IMR-90 (cell line): ENCODE results near the gene XRN2. TPM values are rescaled to one million over a fixed set of nuclear protein-coding genes. Genes with fewer than 3 reads are reported as not detected.

ENCODE experiments used
- ATAC-seq: fragments of 200-7000 bp; cut with Tn5 transposase; 2 replicates; pipeline ENCODE4 v1.9.1; 2020; ENCODE audit warnings: low read depth, mild to moderate bottlenecking, moderate library complexity
- BruUV-seq: library from RNA; stranded (reverse); fragments of 400-500 nt; replicated peaks from 2 replicates; lab custom pipeline; 2021; lab: Mats Ljungman, UMichigan
- CTCF ChIA-PET: fragments of 300-600 bp; formaldehyde crosslinking; extraction: SDS; loops from one replicate; lab custom pipeline; 2021; ENCODE audit warnings: antibody characterized with exemption; lab: Yijun Ruan, JAX
- POLR2A ChIA-PET: fragments of 300-600 bp; sonication (Branson Sonifier 250); formaldehyde crosslinking; loops from one replicate; lab custom pipeline; 2022; ENCODE audit warnings: antibody characterized with exemption; ENCODE audit not compliant: unreplicated experiment; lab: Charles Lee
- DNase-seq: peaks from one replicate; pipeline ENCODE4 v3.0.0; 2013
- H2AFZ ChIP-seq: replicated peaks from 2 replicates; pipeline ENCODE3; 2013; ENCODE audit warnings: low read length, mild to moderate bottlenecking; ENCODE audit not compliant: poor library complexity
- H2AK5ac ChIP-seq: 2 replicates; pipeline ENCODE4 v1.6.1; 2013; ENCODE audit warnings: low read depth, low read length, inconsistent platforms
- H2AK9ac ChIP-seq: replicated peaks from 2 replicates; pipeline ENCODE3; 2013; ENCODE audit warnings: mild to moderate bottlenecking, low read depth, low read length, moderate library complexity; ENCODE audit not compliant: poor library complexity
- H2BK120ac ChIP-seq: 2 replicates; pipeline ENCODE4 v1.6.1; 2013; ENCODE audit warnings: low read depth, low read length, inconsistent platforms
- H2BK15ac ChIP-seq: 3 replicates; pipeline ENCODE4 v1.6.1; 2013; ENCODE audit warnings: low read depth, low read length, inconsistent platforms
- H2BK20ac ChIP-seq: 2 replicates; pipeline ENCODE4 v1.6.1; 2013; ENCODE audit warnings: low read depth, mild to moderate bottlenecking, inconsistent platforms, low read length, moderate library complexity
- H2BK5ac ChIP-seq: 2 replicates; pipeline ENCODE4 v1.6.1; 2013; ENCODE audit warnings: mild to moderate bottlenecking, low read depth, low read length, inconsistent platforms; ENCODE audit not compliant: poor library complexity, severe bottlenecking
- H3K14ac ChIP-seq: replicated peaks from 2 replicates; pipeline ENCODE4 v1.6.1; 2013; ENCODE audit warnings: low read depth, low read length, inconsistent platforms
- H3K18ac ChIP-seq: 2 replicates; pipeline ENCODE4 v1.6.1; 2013; ENCODE audit warnings: low read depth, low read length, control low read depth
- H3K23ac ChIP-seq: 2 replicates; pipeline ENCODE4 v1.6.1; 2013; ENCODE audit warnings: low read depth, low read length, inconsistent platforms
- H3K27ac ChIP-seq: 2 replicates; pipeline ENCODE4 v1.5.1; 2013; ENCODE audit warnings: mild to moderate bottlenecking, control low read depth, low read length; ENCODE audit not compliant: insufficient read depth
- H3K27me3 ChIP-seq: 2 replicates; pipeline ENCODE4 v1.6.1; 2013; ENCODE audit warnings: low read length; ENCODE audit not compliant: control insufficient read depth, insufficient read depth
- H3K36me3 ChIP-seq: 2 replicates; pipeline ENCODE4 v1.6.1; 2013; ENCODE audit warnings: low read length, mixed read lengths; ENCODE audit not compliant: control insufficient read depth, insufficient read depth
- H3K4ac ChIP-seq: 2 replicates; pipeline ENCODE4 v1.6.1; 2013; ENCODE audit warnings: low read depth, low read length, inconsistent platforms
- H3K4me1 ChIP-seq: 2 replicates; pipeline ENCODE4 v1.6.1; 2013; ENCODE audit warnings: low read length, mixed read lengths; ENCODE audit not compliant: control insufficient read depth, insufficient read depth
- H3K4me2 ChIP-seq: 2 replicates; pipeline ENCODE4 v1.6.1; 2013; ENCODE audit warnings: low read depth, mild to moderate bottlenecking, control low read depth, low read length, moderate library complexity
- H3K4me3 ChIP-seq: 2 replicates; pipeline ENCODE4 v1.5.1; 2013; ENCODE audit warnings: low read depth, mild to moderate bottlenecking, control low read depth, low read length, moderate library complexity; ENCODE audit not compliant: insufficient read depth
- H3K56ac ChIP-seq: 2 replicates; pipeline ENCODE4 v1.6.1; 2013; ENCODE audit warnings: low read length, inconsistent platforms; ENCODE audit not compliant: insufficient read depth; ENCODE audit errors: extremely low read depth
- H3K79me1 ChIP-seq, 2 experiments: 2 replicates each; pipeline ENCODE4 v1.6.1; 2013; ENCODE audit warnings: low read length in 2 of 2, inconsistent platforms in 1 of 2, low read depth in 1 of 2
- H3K9ac ChIP-seq: 2 replicates; pipeline ENCODE4 v1.6.1; 2013; ENCODE audit warnings: low read depth, low read length, control low read depth
- H3K9me1 ChIP-seq: 2 replicates; pipeline ENCODE4 v1.6.1; 2013; ENCODE audit warnings: low read length, inconsistent platforms; ENCODE audit not compliant: insufficient read depth
- H3K9me3 ChIP-seq: 2 replicates; pipeline ENCODE4 v1.6.1; 2013; ENCODE audit warnings: low read length; ENCODE audit not compliant: control insufficient read depth, insufficient read depth
- H4K20me1 ChIP-seq: 2 replicates; pipeline ENCODE4 v1.6.1; 2013; ENCODE audit warnings: low read length, inconsistent platforms; ENCODE audit not compliant: insufficient read depth
- H4K5ac ChIP-seq: 2 replicates; pipeline ENCODE4 v1.6.1; 2013; ENCODE audit warnings: mild to moderate bottlenecking, low read depth, low read length, control low read depth
- H4K8ac ChIP-seq, 2 experiments: 2 replicates each; pipeline ENCODE4 v1.6.1; 2013; ENCODE audit warnings: low read depth in 2 of 2, low read length in 2 of 2, control low read depth in 1 of 2, inconsistent platforms in 1 of 2
- H4K91ac ChIP-seq: 2 replicates; pipeline ENCODE4 v1.6.1; 2013; ENCODE audit warnings: low read depth, low read length, inconsistent platforms; ENCODE audit not compliant: insufficient read depth
- BHLHE40 ChIP-seq: fragments of 150-350 bp; IDR thresholded peaks from 2 replicates; pipeline ENCODE4 v1.6.1; 2016; ENCODE audit warnings: mild to moderate bottlenecking, low read depth, low read length
- CEBPB ChIP-seq: IDR thresholded peaks from 2 replicates; pipeline ENCODE4 v1.6.1; 2012; ENCODE audit warnings: low read depth, low read length, improper control_type of control experiment
- CHD1 ChIP-seq: IDR thresholded peaks from 2 replicates; pipeline ENCODE4 v1.6.1; 2012; ENCODE audit warnings: low read depth, low read length, improper control_type of control experiment
- FOS ChIP-seq: fragments of 150-350 bp; IDR thresholded peaks from 2 replicates; pipeline ENCODE4 v1.6.1; 2016; ENCODE audit warnings: low read depth, low read length
- MAFK ChIP-seq: IDR thresholded peaks from 2 replicates; pipeline ENCODE4 v1.6.1; 2012; ENCODE audit warnings: low read depth, low read length, improper control_type of control experiment
- MAZ ChIP-seq: IDR thresholded peaks from 2 replicates; pipeline ENCODE4 v1.6.1; 2012; ENCODE audit warnings: low read depth, mild to moderate bottlenecking, low read length, improper control_type of control experiment, moderate library complexity, borderline replicate concordance
- MXI1 ChIP-seq: IDR thresholded peaks from 2 replicates; pipeline ENCODE4 v1.6.1; 2012; ENCODE audit warnings: low read depth, mild to moderate bottlenecking, low read length, moderate library complexity, borderline replicate concordance
- NFE2L2 ChIP-seq: fragments of 150-350 bp; IDR thresholded peaks from 2 replicates; pipeline ENCODE4 v1.6.1; 2016; ENCODE audit warnings: low read depth, mild to moderate bottlenecking, low read length
- POLR2A ChIP-seq: IDR thresholded peaks from 2 replicates; pipeline ENCODE4 v1.6.1; 2012; ENCODE audit warnings: mild to moderate bottlenecking, low read depth, low read length
- RAD21 ChIP-seq: IDR thresholded peaks from 2 replicates; pipeline ENCODE4 v1.6.1; 2012; ENCODE audit warnings: low read length, improper control_type of control experiment
- RCOR1 ChIP-seq: IDR thresholded peaks from 2 replicates; pipeline ENCODE4 v1.6.1; 2012; ENCODE audit warnings: mild to moderate bottlenecking, low read length, improper control_type of control experiment; ENCODE audit not compliant: insufficient replicate concordance
- RFX5 ChIP-seq: IDR thresholded peaks from 2 replicates; pipeline ENCODE4 v1.8.0; 2012; ENCODE audit warnings: low read depth, mild to moderate bottlenecking, low read length, moderate library complexity
- SMC3 ChIP-seq: fragments of 150-350 bp; IDR thresholded peaks from 2 replicates; pipeline ENCODE4 v1.6.1; 2016; ENCODE audit warnings: low read depth, mild to moderate bottlenecking, antibody characterized with exemption, low read length, moderate library complexity
- WGBS, 2 experiments: methylation state at CpG; one replicate each; pipeline versions ENCODE4 v1.1.5 to v1.1.7; 2013; ENCODE audit warnings: missing lambda C conversion rate in 2 of 2; ENCODE audit not compliant: insufficient read length in 1 of 2; ENCODE audit errors: extremely low coverage in 2 of 2; 5-methylcytosine and 5-hydroxymethylcytosine counted together
- dilution Hi-C: fragments of 300-500 bp; cut with HindIII; formaldehyde crosslinking; loops from one replicate; pipeline ENCODE4 v1.14.3; 2018; ENCODE audit warnings: low sequenced_read_pairs; ENCODE audit not compliant: unreplicated experiment
- in situ Hi-C: fragments of 300-500 bp; cut with MboI; formaldehyde crosslinking; loops from 3 replicates; pipeline ENCODE4 v1.14.3; 2019; ENCODE audit warnings: low sequenced_read_pairs, inconsistent platforms, mixed read lengths
- intact Hi-C: fragments of 100-400 bp; cut with micrococcal nuclease; formaldehyde crosslinking; loops from 2 replicates; pipeline ENCODE4 v1.10.0; 2022
- polyA plus RNA-seq, 3 experiments: library from polyadenylated mRNA; depleted of rRNA; stranded (reverse); fragments of >200 nt; gene quantifications; 2 replicates each; pipeline ENCODE4 v1.2.3, GENCODE V29; 2012; ENCODE audit warnings: low replicate concordance in 1 of 3
- total RNA-seq: library from RNA; depleted of rRNA; stranded (reverse); fragments of >200 nt; gene quantifications from 2 replicates; pipeline ENCODE4 v1.2.3, GENCODE V29; 2012
- TF ChIP-seq, protein P1 (sequence below): conservative IDR thresholded peaks from 2 replicates; pipeline ENCODE4 v1.5.1; 2012; ENCODE audit warnings: mild to moderate bottlenecking, low read depth, low read length, improper control_type of control experiment
- TF ChIP-seq, protein P2 (sequence below): fragments of 150-350 bp; IDR thresholded peaks from 2 replicates; pipeline ENCODE4 v1.6.1; 2016; ENCODE audit warnings: low read depth, mild to moderate bottlenecking, low read length, moderate library complexity, borderline replicate concordance
- TF ChIP-seq, protein P3 (sequence below): fragments of 150-350 bp; IDR thresholded peaks from 2 replicates; pipeline ENCODE4 v1.6.1; 2017; ENCODE audit warnings: mild to moderate bottlenecking, antibody characterized with exemption, low read length, low read depth

The XRN2 gene
- total and polyA plus RNA-seq, 2 of the 4 experiments (the other 2 are of a cell fraction) = 58.1 to 70.8 TPM

DNA sequence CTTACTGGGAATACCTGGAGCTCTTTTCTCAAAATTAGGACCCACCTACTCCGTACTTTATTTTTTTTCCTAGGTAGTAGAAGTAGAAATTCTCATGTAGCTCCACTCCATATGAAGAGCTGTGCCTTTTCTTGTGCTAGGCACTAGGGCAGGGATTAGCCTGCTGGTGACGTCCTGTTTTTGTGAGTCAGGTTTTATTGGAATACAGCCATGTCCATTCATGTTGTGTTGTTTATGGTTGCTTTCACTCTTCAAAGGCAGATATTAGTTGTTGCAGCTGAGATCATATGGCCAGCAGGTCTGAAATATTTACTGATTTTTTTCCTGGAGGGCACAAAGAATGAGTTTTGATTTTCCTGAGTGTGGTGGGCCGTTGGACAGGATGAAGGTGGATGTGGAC lies 20.5 kb downstream of the XRN2 start:
- CTCF ChIA-PET = no interaction called here
- intact Hi-C loops = no loop called here

More for the DNA sequence above, 20.5 kb downstream of the XRN2 start:
- peak overlapping the region; percentile 41 for H2BK5ac ChIP-seq
- peaks cover 7% of the 10 kb centered on the region for H3K4me1 ChIP-seq
- peaks cover 18% of the 10 kb centered on the region for H3K9me1 ChIP-seq
- H2BK120ac ChIP-seq = no peak overlapping the region
- no peak overlapping the region for H2AK5ac ChIP-seq
- WGBS, 2 experiments = no CpG with 5 or more reads among the region's 3 CpGs
- no peak overlapping the region for H3K23ac ChIP-seq
- no peak overlapping the region for H2BK20ac ChIP-seq
- H3K36me3 ChIP-seq = peaks cover 3% of the 10 kb centered on the region; the same call in 1 of the 2 replicates
- peak overlapping the region; percentile 61; the same call in 1 of the 2 replicates for H3K4me2 ChIP-seq
- H3K4ac ChIP-seq = no peak overlapping the region
- no peak for TF ChIP-seq CEBPB
- no peak for TF ChIP-seq MAFK
- TF ChIP-seq, protein P1, sequence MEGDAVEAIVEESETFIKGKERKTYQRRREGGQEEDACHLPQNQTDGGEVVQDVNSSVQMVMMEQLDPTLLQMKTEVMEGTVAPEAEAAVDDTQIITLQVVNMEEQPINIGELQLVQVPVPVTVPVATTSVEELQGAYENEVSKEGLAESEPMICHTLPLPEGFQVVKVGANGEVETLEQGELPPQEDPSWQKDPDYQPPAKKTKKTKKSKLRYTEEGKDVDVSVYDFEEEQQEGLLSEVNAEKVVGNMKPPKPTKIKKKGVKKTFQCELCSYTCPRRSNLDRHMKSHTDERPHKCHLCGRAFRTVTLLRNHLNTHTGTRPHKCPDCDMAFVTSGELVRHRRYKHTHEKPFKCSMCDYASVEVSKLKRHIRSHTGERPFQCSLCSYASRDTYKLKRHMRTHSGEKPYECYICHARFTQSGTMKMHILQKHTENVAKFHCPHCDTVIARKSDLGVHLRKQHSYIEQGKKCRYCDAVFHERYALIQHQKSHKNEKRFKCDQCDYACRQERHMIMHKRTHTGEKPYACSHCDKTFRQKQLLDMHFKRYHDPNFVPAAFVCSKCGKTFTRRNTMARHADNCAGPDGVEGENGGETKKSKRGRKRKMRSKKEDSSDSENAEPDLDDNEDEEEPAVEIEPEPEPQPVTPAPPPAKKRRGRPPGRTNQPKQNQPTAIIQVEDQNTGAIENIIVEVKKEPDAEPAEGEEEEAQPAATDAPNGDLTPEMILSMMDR = no peak
- TF ChIP-seq MAZ = no peak
- TF ChIP-seq, protein P2, sequence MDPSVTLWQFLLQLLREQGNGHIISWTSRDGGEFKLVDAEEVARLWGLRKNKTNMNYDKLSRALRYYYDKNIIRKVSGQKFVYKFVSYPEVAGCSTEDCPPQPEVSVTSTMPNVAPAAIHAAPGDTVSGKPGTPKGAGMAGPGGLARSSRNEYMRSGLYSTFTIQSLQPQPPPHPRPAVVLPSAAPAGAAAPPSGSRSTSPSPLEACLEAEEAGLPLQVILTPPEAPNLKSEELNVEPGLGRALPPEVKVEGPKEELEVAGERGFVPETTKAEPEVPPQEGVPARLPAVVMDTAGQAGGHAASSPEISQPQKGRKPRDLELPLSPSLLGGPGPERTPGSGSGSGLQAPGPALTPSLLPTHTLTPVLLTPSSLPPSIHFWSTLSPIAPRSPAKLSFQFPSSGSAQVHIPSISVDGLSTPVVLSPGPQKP = no peak
- no peak for TF ChIP-seq NFE2L2
- TF ChIP-seq SMC3 = no peak
- no peak for TF ChIP-seq RAD21
- no peak for TF ChIP-seq MXI1
- TF ChIP-seq, protein P3, sequence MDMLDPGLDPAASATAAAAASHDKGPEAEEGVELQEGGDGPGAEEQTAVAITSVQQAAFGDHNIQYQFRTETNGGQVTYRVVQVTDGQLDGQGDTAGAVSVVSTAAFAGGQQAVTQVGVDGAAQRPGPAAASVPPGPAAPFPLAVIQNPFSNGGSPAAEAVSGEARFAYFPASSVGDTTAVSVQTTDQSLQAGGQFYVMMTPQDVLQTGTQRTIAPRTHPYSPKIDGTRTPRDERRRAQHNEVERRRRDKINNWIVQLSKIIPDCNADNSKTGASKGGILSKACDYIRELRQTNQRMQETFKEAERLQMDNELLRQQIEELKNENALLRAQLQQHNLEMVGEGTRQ = no peak
- TF ChIP-seq RFX5 = no peak
- no peak for TF ChIP-seq RCOR1
- no peak for TF ChIP-seq BHLHE40
- TF ChIP-seq CHD1 = no peak
- TF ChIP-seq POLR2A = no peak
- no peak; the same call in 1 of the 2 replicates for TF ChIP-seq FOS
- H2AFZ ChIP-seq = no peak overlapping the region
- no peak overlapping the region for H4K91ac ChIP-seq
- dilution Hi-C loops (no loop called here), in situ Hi-C loops (no loop called here)
- no TSS peak for BruUV-seq
- no peak overlapping the region for H3K56ac ChIP-seq
- peak overlapping the region; percentile 48; the same call in 1 of the 2 replicates for H3K27ac ChIP-seq
- H4K8ac ChIP-seq = no peak overlapping the region
- peaks cover 22 to 56% of the 10 kb centered on the region in 2 experiments for H3K79me1 ChIP-seq
- no peak overlapping the region for H3K14ac ChIP-seq
- H4K20me1 ChIP-seq = peaks cover 70% of the 10 kb centered on the region
- H2AK9ac ChIP-seq = no peak overlapping the region
- no peaks in the 10 kb centered on the region for H3K27me3 ChIP-seq
- no peak overlapping the region for H3K18ac ChIP-seq
- no peak overlapping the region for H3K9ac ChIP-seq
- H3K9me3 ChIP-seq = no peaks in the 10 kb centered on the region; the same call in 1 of the 2 replicates
- DNase-seq (peak; percentile 86), ATAC-seq (peak; percentile 58)
- H4K5ac ChIP-seq = no peak overlapping the region
- H2BK15ac ChIP-seq = no peak overlapping the region
- POLR2A ChIA-PET = no interaction called here
- no peak overlapping the region for H3K4me3 ChIP-seq
